GM10847 (cell line): ENCODE results near the gene RNASE11.

Experiments used
- POLR2A ChIP-seq: IDR thresholded peaks from 2 replicates; pipeline ENCODE4 v1.6.1; 2011; ENCODE audit not compliant: insufficient read length; ENCODE audit errors: extremely low read depth

Gene RNASE11

GRCh38 chr14:20620798-20621478, 33.1 kb upstream of the RNASE11 start:
- no peak for TF ChIP-seq POLR2A

- no peak for TF ChIP-seq POLR2A
These were observed 30.5 kb upstream of the RNASE11 start for GRCh38 chr14:20618271-20618749.

- TF ChIP-seq POLR2A, result no peak
These were observed 29.6 kb upstream of the RNASE11 start for GRCh38 chr14:20617138-20618003.

- TF ChIP-seq POLR2A, result no peak
These were observed 28.2 kb upstream of the RNASE11 start for GRCh38 chr14:20615996-20616395.

GRCh38 chr14:20614038-20614840, 26.4 kb upstream of the RNASE11 start:
- no peak for TF ChIP-seq POLR2A

GRCh38 chr14:20613094-20614037, 25.6 kb upstream of the RNASE11 start:
- TF ChIP-seq POLR2A, result no peak

- no peak for TF ChIP-seq POLR2A
These were observed 24.6 kb upstream of the RNASE11 start for GRCh38 chr14:20612403-20612802.

GRCh38 chr14:20611277-20611676, 23.5 kb upstream of the RNASE11 start:
- no peak for TF ChIP-seq POLR2A

GRCh38 chr14:20610002-20610765, 22.4 kb upstream of the RNASE11 start:
- TF ChIP-seq POLR2A, result no peak

GRCh38 chr14:20609215-20610001, 21.6 kb upstream of the RNASE11 start:
- no peak for TF ChIP-seq POLR2A

GRCh38 chr14:20608383-20609110, 20.7 kb upstream of the RNASE11 start:
- TF ChIP-seq POLR2A, result no peak

- TF ChIP-seq POLR2A, result no peak
These were observed 19.8 kb upstream of the RNASE11 start for GRCh38 chr14:20607617-20608016.
